ENCODE measurements around the gene TMEM63C.
A peak's percentile ranks its signal among the peaks of the same experiment; 100 is the strongest.

TMEM63C gene

GRCh38 chr14:77213679-77214016 lies 32.0 kb downstream of the TMEM63C start:
- H3K23ac ChIP-seq (ENCODE audit: low read length): no peak overlapping the region
- no peaks in the 10 kb centered on the region for H3K36me3 ChIP-seq (ENCODE audit: control insufficient read depth, insufficient read depth, low read length)
- no peak overlapping the region for H3K56ac ChIP-seq (ENCODE audit: low read length)
- no peak overlapping the region for H4K8ac ChIP-seq (ENCODE audit: low read depth, low read length)
- no peak overlapping the region for H2BK15ac ChIP-seq (replicated peaks; ENCODE audit: low read depth)
- H3K4me1 ChIP-seq (ENCODE audit: control insufficient read depth, low read depth, low read length): no peaks in the 10 kb centered on the region
- no peak overlapping the region for H4K5ac ChIP-seq (ENCODE audit: low read length)
- DNase-seq: no peak
- no peak overlapping the region for H3K9ac ChIP-seq (ENCODE audit: low read length)
- H2AK5ac ChIP-seq (ENCODE audit: low read length): no peak overlapping the region
- no peaks in the 10 kb centered on the region for H3K27me3 ChIP-seq (ENCODE audit: insufficient read depth, low read length, poor library complexity)
- no peak overlapping the region for H3K27ac ChIP-seq (ENCODE audit: low read depth, low read length)
- WGBS (ENCODE audit: extremely low coverage, insufficient coverage, low lambda C conversion rate): no CpG with 5 or more reads among the region's 6 CpGs
- no peak overlapping the region for H3K4me2 ChIP-seq (ENCODE audit: low read length)
- H3K4ac ChIP-seq (ENCODE audit: low read depth, low read length): no peak overlapping the region
- no peak overlapping the region for H2BK120ac ChIP-seq (ENCODE audit: low read depth, low read length)
- H3K79me2 ChIP-seq (ENCODE audit: control insufficient read depth, insufficient read depth, low read length): no peaks in the 10 kb centered on the region
- H3K4me3 ChIP-seq (ENCODE audit: low read length): no peak overlapping the region
- H3K18ac ChIP-seq (ENCODE audit: low read length): no peak overlapping the region
- no peaks in the 10 kb centered on the region for H3K79me1 ChIP-seq (ENCODE audit: low read length)
- no peak overlapping the region for H2BK5ac ChIP-seq (ENCODE audit: low read length)

- Histone ChIP-seq H2AK5ac (ENCODE audit: low read length) (no peak overlapping the region), H4K8ac (ENCODE audit: low read depth, low read length) (no peak overlapping the region), H3K4me1 (ENCODE audit: control insufficient read depth, low read depth, low read length) (no peaks in the 10 kb centered on the region), H3K18ac (ENCODE audit: low read length) (no peak overlapping the region), H3K36me3 (ENCODE audit: control insufficient read depth, insufficient read depth, low read length) (no peaks in the 10 kb centered on the region), H3K79me2 (ENCODE audit: control insufficient read depth, insufficient read depth, low read length) (no peaks in the 10 kb centered on the region), H3K56ac (ENCODE audit: low read length) (no peak overlapping the region), H2BK5ac (ENCODE audit: low read length) (no peak overlapping the region), H4K5ac (ENCODE audit: low read length) (no peak overlapping the region), H3K27ac (ENCODE audit: low read depth, low read length) (no peak overlapping the region), H3K4me3 (ENCODE audit: low read length) (no peak overlapping the region), H3K23ac (ENCODE audit: low read length) (no peak overlapping the region), H3K9ac (ENCODE audit: low read length) (no peak overlapping the region), H2BK15ac (replicated peaks; ENCODE audit: low read depth) (no peak overlapping the region), H3K79me1 (ENCODE audit: low read length) (no peaks in the 10 kb centered on the region), H3K27me3 (ENCODE audit: insufficient read depth, low read length, poor library complexity) (no peaks in the 10 kb centered on the region), H3K4me2 (ENCODE audit: low read length) (no peak overlapping the region), H2BK120ac (ENCODE audit: low read depth, low read length) (no peak overlapping the region), H3K4ac (ENCODE audit: low read depth, low read length) (no peak overlapping the region)
- DNase-seq: no peak
- WGBS (ENCODE audit: extremely low coverage, insufficient coverage, low lambda C conversion rate): no CpG with 5 or more reads among the region's 7 CpGs
These were observed 32.6 kb downstream of the TMEM63C start for GRCh38 chr14:77214216-77214615.

- Histone ChIP-seq H3K36me3 (ENCODE audit: control insufficient read depth, insufficient read depth, low read length) (no peaks in the 10 kb centered on the region), H3K18ac (ENCODE audit: low read length) (no peak overlapping the region), H2BK15ac (replicated peaks; ENCODE audit: low read depth) (no peak overlapping the region), H2BK120ac (ENCODE audit: low read depth, low read length) (no peak overlapping the region), H2BK5ac (ENCODE audit: low read length) (no peak overlapping the region), H4K8ac (ENCODE audit: low read depth, low read length) (no peak overlapping the region), H2AK5ac (ENCODE audit: low read length) (no peak overlapping the region), H3K56ac (ENCODE audit: low read length) (no peak overlapping the region), H3K79me1 (ENCODE audit: low read length) (no peaks in the 10 kb centered on the region), H3K4me3 (ENCODE audit: low read length) (no peak overlapping the region), H4K5ac (ENCODE audit: low read length) (no peak overlapping the region), H3K79me2 (ENCODE audit: control insufficient read depth, insufficient read depth, low read length) (no peaks in the 10 kb centered on the region), H3K4me2 (ENCODE audit: low read length) (no peak overlapping the region), H3K4me1 (ENCODE audit: control insufficient read depth, low read depth, low read length) (peaks cover 3% of the 10 kb centered on the region), H3K27me3 (ENCODE audit: insufficient read depth, low read length, poor library complexity) (no peaks in the 10 kb centered on the region), H3K4ac (ENCODE audit: low read depth, low read length) (no peak overlapping the region), H3K23ac (ENCODE audit: low read length) (no peak overlapping the region), H3K9ac (ENCODE audit: low read length) (no peak overlapping the region), H3K27ac (ENCODE audit: low read depth, low read length) (no peak overlapping the region)
- no CpG with 5 or more reads among the region's 3 CpGs for WGBS (ENCODE audit: extremely low coverage, insufficient coverage, low lambda C conversion rate)
- no peak for DNase-seq
These were observed 36.0 kb downstream of the TMEM63C start for GRCh38 chr14:77217551-77217950.

- Histone ChIP-seq H2BK120ac (ENCODE audit: low read depth, low read length) (no peak overlapping the region), H2AK5ac (ENCODE audit: low read length) (no peak overlapping the region), H3K36me3 (ENCODE audit: control insufficient read depth, insufficient read depth, low read length) (no peaks in the 10 kb centered on the region), H3K56ac (ENCODE audit: low read length) (no peak overlapping the region), H3K4ac (ENCODE audit: low read depth, low read length) (no peak overlapping the region), H3K4me3 (ENCODE audit: low read length) (no peak overlapping the region), H2BK15ac (replicated peaks; ENCODE audit: low read depth) (no peak overlapping the region), H4K8ac (ENCODE audit: low read depth, low read length) (no peak overlapping the region), H3K79me1 (ENCODE audit: low read length) (no peaks in the 10 kb centered on the region), H3K4me1 (ENCODE audit: control insufficient read depth, low read depth, low read length) (peaks cover 5% of the 10 kb centered on the region), H2BK5ac (ENCODE audit: low read length) (no peak overlapping the region), H3K4me2 (ENCODE audit: low read length) (no peak overlapping the region), H3K9ac (ENCODE audit: low read length) (no peak overlapping the region), H3K79me2 (ENCODE audit: control insufficient read depth, insufficient read depth, low read length) (no peaks in the 10 kb centered on the region), H3K18ac (ENCODE audit: low read length) (no peak overlapping the region), H3K23ac (ENCODE audit: low read length) (no peak overlapping the region), H4K5ac (ENCODE audit: low read length) (no peak overlapping the region), H3K27ac (ENCODE audit: low read depth, low read length) (no peak overlapping the region), H3K27me3 (ENCODE audit: insufficient read depth, low read length, poor library complexity) (no peaks in the 10 kb centered on the region)
- no CpG with 5 or more reads among the region's 10 CpGs for WGBS (ENCODE audit: extremely low coverage, insufficient coverage, low lambda C conversion rate)
- DNase-seq: no peak
These were observed 38.0 kb downstream of the TMEM63C start for GRCh38 chr14:77219591-77219990.

- no peaks in the 10 kb centered on the region for H3K27me3 ChIP-seq (ENCODE audit: insufficient read depth, low read length, poor library complexity)
These were observed 38.8 kb downstream of the TMEM63C start for GRCh38 chr14:77220246-77221017.

More at GRCh38 chr14:77220246-77221017, 38.8 kb downstream of the TMEM63C start:
- WGBS (ENCODE audit: extremely low coverage, insufficient coverage, low lambda C conversion rate): no CpG with 5 or more reads among the region's 24 CpGs
- H3K36me3 ChIP-seq (ENCODE audit: control insufficient read depth, insufficient read depth, low read length): no peaks in the 10 kb centered on the region
- no peak overlapping the region for H4K5ac ChIP-seq (ENCODE audit: low read length)
- H2AK5ac ChIP-seq (ENCODE audit: low read length): no peak overlapping the region
- H2BK15ac ChIP-seq (replicated peaks; ENCODE audit: low read depth): no peak overlapping the region
- no peaks in the 10 kb centered on the region for H3K79me2 ChIP-seq (ENCODE audit: control insufficient read depth, insufficient read depth, low read length)
- H2BK120ac ChIP-seq (ENCODE audit: low read depth, low read length): no peak overlapping the region
- no peak overlapping the region for H4K8ac ChIP-seq (ENCODE audit: low read depth, low read length)
- no peak overlapping the region for H3K23ac ChIP-seq (ENCODE audit: low read length)
- H3K4me1 ChIP-seq (ENCODE audit: control insufficient read depth, low read depth, low read length): peaks cover 5% of the 10 kb centered on the region
- H3K4me2 ChIP-seq (ENCODE audit: low read length): no peak overlapping the region
- no peaks in the 10 kb centered on the region for H3K79me1 ChIP-seq (ENCODE audit: low read length)
- peak overlapping the region; percentile 34 for H3K56ac ChIP-seq (ENCODE audit: low read length)
- H2BK5ac ChIP-seq (ENCODE audit: low read length): no peak overlapping the region
- H3K9ac ChIP-seq (ENCODE audit: low read length): no peak overlapping the region
- DNase-seq: peak; percentile 32
- H3K27ac ChIP-seq (ENCODE audit: low read depth, low read length): no peak overlapping the region
- H3K4me3 ChIP-seq (ENCODE audit: low read length): no peak overlapping the region
- H3K18ac ChIP-seq (ENCODE audit: low read length): no peak overlapping the region
- no peak overlapping the region for H3K4ac ChIP-seq (ENCODE audit: low read depth, low read length)
